Measurements from ENCODE around the gene EEF1E1. TPM values are rescaled to one million over a fixed set of nuclear protein-coding genes. Genes with fewer than 3 reads are reported as not detected.

Gene EEF1E1
- total and polyA plus RNA-seq, 2 experiments from 2014 or later: 11.5 to 87.8 TPM

DNA sequence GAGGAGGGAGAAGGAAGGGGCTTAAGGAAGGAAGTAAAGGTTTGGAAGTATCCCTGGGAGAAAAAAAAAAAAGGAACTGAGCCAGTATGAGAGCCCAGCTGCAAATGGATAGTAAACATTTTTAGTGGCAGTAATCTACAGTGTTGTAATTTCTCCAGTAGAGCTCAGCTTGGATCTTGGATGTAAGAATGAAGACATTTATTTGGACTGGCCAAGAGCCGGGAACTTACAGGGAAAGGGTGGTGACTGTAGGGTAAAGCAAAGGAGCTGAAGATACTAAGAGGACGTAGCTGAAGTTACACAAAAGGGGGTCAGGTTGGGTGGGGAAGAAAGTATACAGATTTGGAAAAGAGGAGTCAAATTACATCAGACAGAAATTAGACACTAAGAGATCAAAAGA is 13.5 kb downstream of the EEF1E1 start:
- H3K9me3 ChIP-seq (ENCODE audit: low read depth): no peaks in the 10 kb centered on the region
- TF ChIP-seq, protein P1, sequence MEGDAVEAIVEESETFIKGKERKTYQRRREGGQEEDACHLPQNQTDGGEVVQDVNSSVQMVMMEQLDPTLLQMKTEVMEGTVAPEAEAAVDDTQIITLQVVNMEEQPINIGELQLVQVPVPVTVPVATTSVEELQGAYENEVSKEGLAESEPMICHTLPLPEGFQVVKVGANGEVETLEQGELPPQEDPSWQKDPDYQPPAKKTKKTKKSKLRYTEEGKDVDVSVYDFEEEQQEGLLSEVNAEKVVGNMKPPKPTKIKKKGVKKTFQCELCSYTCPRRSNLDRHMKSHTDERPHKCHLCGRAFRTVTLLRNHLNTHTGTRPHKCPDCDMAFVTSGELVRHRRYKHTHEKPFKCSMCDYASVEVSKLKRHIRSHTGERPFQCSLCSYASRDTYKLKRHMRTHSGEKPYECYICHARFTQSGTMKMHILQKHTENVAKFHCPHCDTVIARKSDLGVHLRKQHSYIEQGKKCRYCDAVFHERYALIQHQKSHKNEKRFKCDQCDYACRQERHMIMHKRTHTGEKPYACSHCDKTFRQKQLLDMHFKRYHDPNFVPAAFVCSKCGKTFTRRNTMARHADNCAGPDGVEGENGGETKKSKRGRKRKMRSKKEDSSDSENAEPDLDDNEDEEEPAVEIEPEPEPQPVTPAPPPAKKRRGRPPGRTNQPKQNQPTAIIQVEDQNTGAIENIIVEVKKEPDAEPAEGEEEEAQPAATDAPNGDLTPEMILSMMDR (IDR thresholded peaks at IDR 0.05; ENCODE audit: low read depth, low read length): no peak
- H3K4me3 ChIP-seq: no peak overlapping the region
- peak in 1 of 2 donors; percentile 29 for DNase-seq (ENCODE audit: low read depth in 1 of 2, low spot score in 1 of 2)
- H3K36me3 ChIP-seq: peaks cover 16% of the 10 kb centered on the region
- H3K27me3 ChIP-seq: no peaks in the 10 kb centered on the region
- no peak overlapping the region for H3K27ac ChIP-seq
- no peaks in the 10 kb centered on the region for H3K4me1 ChIP-seq (ENCODE audit: low read depth)

DNA sequence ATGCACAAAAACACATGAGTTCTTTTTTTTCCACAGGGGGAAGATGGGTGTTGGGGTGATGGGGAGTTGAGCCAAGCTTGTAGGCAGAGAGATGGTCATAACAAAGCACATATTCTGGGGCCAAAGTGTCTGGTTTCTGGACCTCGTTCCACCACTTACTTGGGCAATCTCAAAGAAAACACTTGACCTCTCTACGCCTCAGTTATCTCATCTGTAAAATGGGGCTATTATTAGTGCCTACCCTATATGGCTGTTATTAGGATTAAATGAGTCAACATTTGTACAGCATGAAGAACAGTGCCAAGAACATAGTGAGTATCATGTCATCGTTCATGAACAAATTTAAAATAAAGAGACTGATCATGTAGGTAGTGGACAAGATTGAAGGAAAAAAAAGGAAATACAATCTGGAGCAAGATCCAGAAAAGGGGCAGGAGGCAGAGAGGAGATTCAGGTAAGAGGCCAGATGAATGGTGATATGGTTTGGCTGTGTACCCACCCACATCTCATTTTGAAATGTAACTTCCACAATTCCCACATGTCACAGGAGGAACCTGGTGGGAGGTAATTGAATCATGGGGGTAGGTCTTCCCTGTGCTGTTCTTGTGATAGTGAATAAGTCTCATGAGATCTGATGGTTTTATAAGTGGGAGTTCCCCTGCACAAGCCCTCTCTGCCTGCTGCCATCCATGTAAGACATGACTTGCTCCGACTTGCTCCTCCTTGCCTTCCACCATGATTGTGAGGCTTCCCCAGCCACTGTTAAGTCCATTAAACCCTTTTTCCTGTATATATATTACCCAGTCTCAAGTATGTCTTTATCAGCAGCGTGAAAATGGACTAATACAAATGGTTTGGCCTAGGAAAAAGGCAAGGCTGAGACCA is 14.2 kb downstream of the EEF1E1 start:
- Histone ChIP-seq H3K27ac (no peak overlapping the region), H3K4me3 (no peak overlapping the region), H3K4me1 (ENCODE audit: low read depth) (no peaks in the 10 kb centered on the region), H3K9me3 (ENCODE audit: low read depth) (no peaks in the 10 kb centered on the region), H3K36me3 (peaks cover 14% of the 10 kb centered on the region), H3K27me3 (no peaks in the 10 kb centered on the region)
- no peak for DNase-seq (ENCODE audit: low read depth in 1 of 2, low spot score in 1 of 2)
- TF ChIP-seq, protein P1 (IDR thresholded peaks at IDR 0.05; ENCODE audit: low read depth, low read length): no peak

DNA sequence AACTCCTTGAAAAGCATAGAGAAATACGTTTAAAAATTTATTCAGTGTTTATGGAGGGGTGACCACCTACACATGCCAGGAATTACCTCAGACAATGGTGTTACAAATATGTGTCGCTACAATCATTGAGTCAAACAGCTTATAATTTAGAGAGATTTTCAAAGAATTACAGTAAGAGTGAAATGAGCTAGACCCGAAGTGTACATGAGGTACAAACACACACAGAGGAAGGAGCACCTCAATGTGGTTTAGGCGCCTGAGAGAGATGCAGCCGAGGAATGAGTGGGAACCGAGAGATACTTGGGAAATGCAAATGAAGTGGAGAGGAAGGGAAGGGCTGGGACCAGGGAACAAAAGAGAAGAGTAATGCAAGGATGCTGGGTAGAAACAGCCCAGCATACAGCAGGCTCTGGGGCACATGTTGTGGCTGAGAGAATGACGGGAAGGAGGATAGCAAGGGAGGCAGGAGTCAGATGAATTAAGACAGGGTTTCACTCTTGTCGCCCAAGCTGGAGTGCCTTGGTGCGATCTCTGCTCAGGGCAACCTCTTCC is 15.5 kb downstream of the EEF1E1 start:
- Histone ChIP-seq H3K27ac (no peak overlapping the region), H3K36me3 (peaks cover 14% of the 10 kb centered on the region), H3K4me3 (no peak overlapping the region), H3K4me1 (ENCODE audit: low read depth) (no peaks in the 10 kb centered on the region), H3K27me3 (no peaks in the 10 kb centered on the region), H3K9me3 (ENCODE audit: low read depth) (no peaks in the 10 kb centered on the region)
- no peak for DNase-seq (ENCODE audit: low read depth in 1 of 2, low spot score in 1 of 2)
- TF ChIP-seq, protein P1 (IDR thresholded peaks at IDR 0.05; ENCODE audit: low read depth, low read length): no peak

DNA sequence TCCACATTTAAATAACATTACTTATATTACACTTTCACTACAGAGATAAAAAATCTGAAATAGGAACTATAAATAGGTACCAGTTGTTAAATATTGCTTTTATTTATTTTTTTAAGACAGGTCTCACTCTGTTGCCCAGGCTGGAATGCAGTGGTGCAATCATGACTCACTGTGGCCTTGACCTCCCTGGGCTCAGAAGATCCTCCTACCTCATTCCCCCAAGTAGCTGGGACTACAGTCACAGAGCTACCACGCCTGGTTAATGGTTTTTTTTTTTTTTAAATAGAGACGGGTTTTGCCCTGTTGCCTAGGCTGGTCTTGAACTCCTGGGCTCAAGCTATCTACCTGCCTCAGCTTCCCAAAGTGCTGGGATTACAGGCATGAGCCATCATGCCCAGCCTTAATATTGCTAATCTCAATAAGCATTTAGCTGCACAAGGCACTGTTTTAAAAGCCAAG is 17.3 kb downstream of the EEF1E1 start:
- TF ChIP-seq, protein P1 (IDR thresholded peaks at IDR 0.05; ENCODE audit: low read depth, low read length): no peak
- Histone ChIP-seq H3K4me3 (no peak overlapping the region), H3K36me3 (peaks cover 9% of the 10 kb centered on the region), H3K27me3 (no peaks in the 10 kb centered on the region), H3K27ac (no peak overlapping the region), H3K4me1 (ENCODE audit: low read depth) (no peaks in the 10 kb centered on the region), H3K9me3 (ENCODE audit: low read depth) (no peaks in the 10 kb centered on the region)
- DNase-seq (ENCODE audit: low read depth in 1 of 2, low spot score in 1 of 2): peak in 1 of 2 donors; percentile 91

DNA sequence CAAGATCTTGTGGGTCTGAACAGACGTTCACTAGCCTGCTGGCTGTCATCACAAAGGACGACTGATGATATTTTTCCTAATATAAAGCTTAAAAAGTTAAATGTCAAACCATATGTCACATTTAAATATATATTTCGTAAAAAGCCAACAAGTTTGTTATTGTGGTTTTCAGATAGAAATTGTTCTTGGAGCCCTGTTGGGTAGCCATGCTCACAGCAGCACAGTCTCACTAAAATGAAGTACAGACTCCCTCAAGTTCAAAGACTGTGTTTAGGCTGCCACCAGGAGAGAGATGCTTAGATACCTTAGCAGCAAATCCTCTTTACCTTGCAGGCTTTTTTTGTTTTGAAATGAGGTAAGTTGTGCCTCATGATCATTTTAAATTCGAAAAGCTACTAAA is 17.8 kb downstream of the EEF1E1 start:
- peaks cover 9% of the 10 kb centered on the region for H3K36me3 ChIP-seq
- no peak overlapping the region for H3K27ac ChIP-seq
- no peaks in the 10 kb centered on the region for H3K27me3 ChIP-seq
- DNase-seq (ENCODE audit: low read depth in 1 of 2, low spot score in 1 of 2): peak in 1 of 2 donors; percentile 55
- no peaks in the 10 kb centered on the region for H3K4me1 ChIP-seq (ENCODE audit: low read depth)
- no peak overlapping the region for H3K4me3 ChIP-seq
- no peaks in the 10 kb centered on the region for H3K9me3 ChIP-seq (ENCODE audit: low read depth)
- TF ChIP-seq, protein P1 (IDR thresholded peaks at IDR 0.05; ENCODE audit: low read depth, low read length): no peak

All from cardiac muscle cell (in vitro differentiated cells and primary cell).